ENCODE results near the gene POU6F2.
A peak's percentile ranks its signal among the peaks of the same experiment; 100 is the strongest.
"Not testable (repeated sequence)": the region's sequence is repeated elsewhere in the genome, so short reads cannot be mapped to it uniquely, and the experiment has no call there.

POU6F2 gene, protein sequence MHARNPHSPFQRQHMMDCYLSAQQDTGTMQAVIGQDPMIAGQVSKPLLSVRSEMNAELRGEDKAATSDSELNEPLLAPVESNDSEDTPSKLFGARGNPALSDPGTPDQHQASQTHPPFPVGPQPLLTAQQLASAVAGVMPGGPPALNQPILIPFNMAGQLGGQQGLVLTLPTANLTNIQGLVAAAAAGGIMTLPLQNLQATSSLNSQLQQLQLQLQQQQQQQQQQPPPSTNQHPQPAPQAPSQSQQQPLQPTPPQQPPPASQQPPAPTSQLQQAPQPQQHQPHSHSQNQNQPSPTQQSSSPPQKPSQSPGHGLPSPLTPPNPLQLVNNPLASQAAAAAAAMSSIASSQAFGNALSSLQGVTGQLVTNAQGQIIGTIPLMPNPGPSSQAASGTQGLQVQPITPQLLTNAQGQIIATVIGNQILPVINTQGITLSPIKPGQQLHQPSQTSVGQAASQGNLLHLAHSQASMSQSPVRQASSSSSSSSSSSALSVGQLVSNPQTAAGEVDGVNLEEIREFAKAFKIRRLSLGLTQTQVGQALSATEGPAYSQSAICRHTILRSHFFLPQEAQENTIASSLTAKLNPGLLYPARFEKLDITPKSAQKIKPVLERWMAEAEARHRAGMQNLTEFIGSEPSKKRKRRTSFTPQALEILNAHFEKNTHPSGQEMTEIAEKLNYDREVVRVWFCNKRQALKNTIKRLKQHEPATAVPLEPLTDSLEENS

DNA sequence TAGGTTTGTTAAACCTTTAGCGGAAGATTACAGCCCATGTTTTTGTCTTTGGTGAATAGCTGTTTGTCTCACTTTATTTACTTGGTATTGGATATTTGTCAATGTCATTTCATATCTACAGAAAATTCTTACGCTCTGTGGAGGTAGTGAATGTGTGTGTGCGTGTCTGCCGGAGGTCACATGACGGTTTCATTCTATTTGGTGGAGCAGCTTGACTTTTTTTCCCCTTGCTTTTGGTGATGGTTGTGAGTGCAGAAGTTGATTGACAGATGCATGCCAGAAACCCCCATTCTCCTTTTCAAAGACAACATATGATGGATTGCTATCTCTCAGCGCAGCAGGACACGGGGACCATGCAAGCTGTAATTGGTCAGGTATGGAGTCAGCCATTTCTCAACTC is at the start of gene POU6F2:
Gene POU6F2 (plus strand): TSS at position 225 of the 400 bp plus-strand sequence. CDS start 45 bp downstream, at position 270.
- DNase-seq (ENCODE audit: low read depth), result no peak

DNA sequence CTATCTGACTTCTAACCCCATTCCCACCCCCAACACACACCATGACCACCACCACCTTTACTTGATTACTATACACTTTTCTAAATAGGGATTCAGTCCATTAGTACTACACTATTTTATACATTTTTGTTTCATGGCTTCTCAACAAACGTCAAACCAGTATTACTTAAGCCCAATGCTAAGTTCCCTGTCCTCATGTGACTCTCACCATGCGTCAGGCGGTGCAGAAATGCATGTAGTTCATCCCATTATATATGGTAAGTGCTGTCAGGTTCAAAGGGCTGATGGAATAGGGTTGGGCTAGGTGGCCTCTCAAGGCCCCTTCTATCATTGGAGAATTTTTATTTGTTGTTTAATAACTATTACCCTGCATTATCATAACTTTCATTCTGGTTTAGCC is 49.2 kb upstream of the POU6F2 start:
- DNase-seq (ENCODE audit: low read depth), result no peak

DNA sequence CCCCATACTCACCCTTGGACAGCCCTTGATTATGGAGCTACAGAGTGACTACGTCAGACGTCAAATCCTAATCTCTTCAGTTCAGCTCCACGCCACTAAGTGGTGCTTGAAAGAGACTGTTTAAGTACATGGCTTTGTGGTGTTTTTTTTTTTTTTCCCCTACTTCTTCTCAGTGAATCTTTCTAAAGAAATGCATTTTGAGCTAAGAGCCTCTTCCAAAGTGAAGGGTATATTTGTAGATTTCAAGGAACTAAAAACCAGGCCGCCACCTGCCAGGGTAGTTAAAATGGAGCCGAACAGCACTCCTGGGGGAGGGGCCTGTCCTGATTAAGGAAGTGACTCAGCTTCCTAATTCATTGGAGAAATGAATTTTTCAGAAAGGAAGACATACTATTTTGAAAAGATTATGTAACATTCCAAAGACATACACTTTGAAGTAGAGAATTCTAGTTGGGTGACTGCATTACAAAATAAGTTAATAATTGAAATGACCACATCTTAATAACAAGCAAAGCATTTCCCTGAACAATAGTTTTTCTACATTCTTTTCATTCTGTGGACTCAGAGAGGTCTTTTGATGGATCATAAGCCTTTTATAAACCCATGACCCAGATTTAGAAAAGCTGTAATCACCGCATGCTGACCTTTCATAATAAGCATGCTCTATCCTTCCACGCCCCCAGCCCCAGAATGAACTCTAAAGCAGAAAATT is 48.1 kb upstream of the POU6F2 start:
- no peak for DNase-seq (ENCODE audit: low read depth)

DNA sequence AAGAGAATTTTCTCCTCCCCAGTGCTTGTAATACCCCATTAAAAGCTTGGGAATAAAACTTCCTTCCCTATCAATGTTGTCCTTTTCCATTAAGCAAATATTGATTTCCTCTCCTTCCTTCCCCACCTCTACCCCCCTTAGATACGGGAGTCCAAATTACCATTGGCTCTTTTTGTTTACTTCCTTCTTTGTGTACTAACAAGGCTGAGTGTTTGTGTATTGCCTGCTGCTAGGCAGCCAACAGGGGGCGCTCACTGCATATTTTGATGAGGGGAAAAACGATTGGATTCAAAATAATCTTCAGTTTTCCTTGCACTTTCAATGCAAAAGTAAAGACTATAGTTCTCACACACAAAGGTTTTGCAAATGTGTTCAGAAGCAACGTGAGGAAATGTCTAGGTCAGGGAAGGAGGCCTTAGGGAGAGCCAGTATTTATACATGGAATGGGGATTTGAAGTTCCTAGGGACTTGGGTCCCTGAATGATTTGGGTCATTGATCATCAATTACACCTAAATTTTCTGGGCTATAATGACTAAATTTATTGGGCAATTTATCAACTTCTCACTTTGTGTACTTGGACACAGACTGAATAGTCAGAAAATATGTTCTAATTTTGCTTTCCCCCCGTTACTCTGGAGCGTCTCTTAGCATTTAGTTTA is 45.1 kb upstream of the POU6F2 start:
- peak; percentile 36 for DNase-seq (ENCODE audit: low read depth)

DNA sequence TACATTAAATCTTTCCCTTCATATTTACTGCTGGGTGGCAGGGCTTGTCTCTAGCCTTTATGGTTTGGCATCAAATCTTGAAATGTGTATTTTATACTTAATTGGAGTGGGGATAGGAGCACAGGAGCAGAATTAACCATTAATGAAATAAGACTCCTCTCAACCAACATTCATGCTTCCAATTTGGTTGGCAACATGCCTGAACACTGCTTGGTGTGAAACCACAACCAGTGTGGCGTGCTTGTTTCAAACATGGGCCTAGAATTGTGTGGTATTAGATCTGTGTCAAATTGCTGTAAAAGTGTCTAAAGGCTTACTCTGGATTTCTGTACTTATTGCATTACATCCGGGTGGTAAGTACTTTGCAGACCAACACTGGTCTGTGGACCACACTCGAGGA is 43.7 kb upstream of the POU6F2 start:
- DNase-seq (ENCODE audit: low read depth), result no peak

DNA sequence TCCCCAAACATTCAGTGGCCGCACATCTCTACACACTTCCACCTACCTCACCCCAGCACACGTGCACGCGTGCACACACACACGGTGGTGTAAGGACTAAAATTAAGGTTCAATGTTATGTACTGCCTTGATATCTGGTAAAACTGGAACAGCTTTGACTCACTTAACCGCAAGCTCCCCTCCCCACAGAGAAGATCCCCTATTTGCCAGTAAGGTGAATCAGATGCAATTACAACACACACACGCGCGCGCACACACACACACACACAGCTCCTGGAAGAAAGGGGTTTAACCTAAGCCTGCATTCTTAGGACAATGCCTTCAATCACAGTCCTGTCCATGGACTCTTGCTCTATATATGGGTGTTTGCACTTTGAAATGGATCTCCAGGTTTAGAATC is 43.2 kb upstream of the POU6F2 start:
- no peak for DNase-seq (ENCODE audit: low read depth)

DNA sequence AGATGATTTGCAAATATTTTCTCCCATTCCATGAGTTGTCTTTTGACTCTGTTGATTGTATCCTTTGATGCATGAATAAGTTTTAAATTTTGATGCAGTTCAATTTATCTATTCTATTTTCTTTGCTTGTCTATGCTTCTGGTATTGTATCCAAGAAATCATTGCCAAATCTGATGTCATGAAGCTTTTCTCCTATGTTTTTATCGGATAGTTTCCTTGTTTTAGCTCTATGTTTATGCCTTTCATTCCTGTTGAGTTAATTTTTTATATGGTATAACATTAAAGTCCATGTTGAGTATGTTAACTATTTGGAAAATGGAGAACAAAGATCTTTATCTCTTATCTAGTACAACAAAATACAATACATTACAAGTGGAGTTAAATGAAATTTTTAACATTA is 41.1 kb upstream of the POU6F2 start:
- DNase-seq (ENCODE audit: low read depth), result no peak

DNA sequence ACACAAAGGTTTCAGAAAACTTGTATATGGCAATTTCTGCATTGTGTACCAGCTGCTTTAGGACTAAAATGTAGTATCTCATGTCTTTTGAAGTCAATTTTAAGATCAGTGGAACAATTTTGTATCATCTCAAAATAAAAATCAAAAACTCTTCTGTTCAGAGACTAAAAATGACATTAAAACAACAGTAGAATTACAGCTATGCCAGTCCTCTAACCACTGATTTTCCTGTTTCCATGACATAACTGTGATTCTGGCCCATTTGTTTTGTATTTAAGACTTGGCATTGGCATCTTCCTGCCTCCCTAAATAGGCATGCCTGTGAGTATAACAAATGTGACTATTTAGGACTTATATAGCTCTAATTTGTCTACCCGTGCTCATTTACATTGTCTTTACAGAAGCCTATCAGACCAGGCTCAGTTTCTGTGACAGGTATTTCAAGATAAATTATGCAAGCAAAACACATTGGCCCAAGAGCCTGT is 39.7 kb upstream of the POU6F2 start:
- no peak for DNase-seq (ENCODE audit: low read depth)

DNA sequence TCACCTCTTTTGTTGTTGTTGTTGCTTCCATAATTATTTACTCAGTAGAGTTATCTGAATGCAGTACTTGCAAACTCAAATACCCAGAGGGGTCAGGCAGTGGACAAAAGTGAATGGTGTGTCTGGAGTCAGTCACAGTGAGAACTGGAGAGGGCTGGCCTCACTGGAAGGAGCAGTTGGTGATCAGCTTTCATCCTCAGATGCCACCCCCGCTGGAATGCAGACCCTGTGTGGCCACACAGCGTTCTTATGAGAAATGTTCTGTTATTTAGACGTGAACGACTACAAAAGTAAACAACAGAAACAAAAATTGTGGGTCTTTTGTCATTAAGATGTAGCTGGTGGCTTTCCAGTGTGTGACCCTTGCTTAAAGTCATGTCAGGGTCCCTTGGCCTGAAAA is 39.1 kb upstream of the POU6F2 start:
- DNase-seq (ENCODE audit: low read depth), result no peak

DNA sequence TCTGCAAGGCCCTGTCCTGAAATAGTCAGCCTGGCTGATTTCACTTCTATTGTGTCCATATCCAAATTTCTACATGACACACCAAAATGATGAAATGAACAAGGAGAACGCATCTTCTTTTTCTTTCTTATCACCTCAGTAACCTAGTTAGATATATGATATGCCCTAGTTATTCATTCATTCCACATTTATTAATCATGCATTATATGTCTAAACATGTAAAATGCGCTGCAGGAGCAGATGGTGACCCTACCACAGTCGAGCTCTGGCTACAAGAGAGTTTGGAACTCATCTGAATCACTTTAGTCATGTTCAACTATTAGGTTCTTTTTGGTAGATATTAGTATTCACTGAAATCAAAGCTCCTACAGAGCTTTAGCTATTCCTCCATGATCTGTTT is 36.9 kb upstream of the POU6F2 start:
- DNase-seq (ENCODE audit: low read depth), result no peak

DNA sequence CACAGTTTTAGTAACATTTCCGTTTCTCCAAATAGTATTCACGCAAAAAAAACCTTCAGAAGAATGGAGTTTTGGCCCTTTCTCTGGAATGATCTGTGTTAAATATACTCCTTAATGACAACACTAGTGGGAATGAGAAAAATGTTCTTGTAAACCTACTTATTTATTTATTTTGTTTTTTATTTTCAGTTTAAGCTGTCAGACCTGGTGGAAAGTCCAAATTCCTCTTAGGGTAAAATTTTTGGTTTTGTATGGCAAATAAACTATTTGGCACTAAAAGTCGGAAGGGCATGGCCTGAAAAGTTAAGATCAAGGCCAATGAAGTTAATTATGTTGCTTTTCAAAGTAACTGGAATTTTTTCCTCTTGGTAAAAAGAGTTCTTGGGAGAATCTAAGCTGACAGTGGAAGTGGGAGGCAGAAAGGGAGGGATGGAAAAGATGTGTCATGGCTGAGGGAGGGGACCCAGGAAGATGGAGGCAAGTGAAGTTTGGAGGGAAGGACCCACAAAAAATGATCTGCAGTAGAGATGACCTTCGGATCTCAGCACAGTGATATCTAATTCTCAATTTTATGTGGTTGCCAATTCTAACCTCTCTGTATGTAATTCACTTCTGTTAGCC is 35.2 kb upstream of the POU6F2 start:
- DNase-seq (ENCODE audit: low read depth), result no peak

DNA sequence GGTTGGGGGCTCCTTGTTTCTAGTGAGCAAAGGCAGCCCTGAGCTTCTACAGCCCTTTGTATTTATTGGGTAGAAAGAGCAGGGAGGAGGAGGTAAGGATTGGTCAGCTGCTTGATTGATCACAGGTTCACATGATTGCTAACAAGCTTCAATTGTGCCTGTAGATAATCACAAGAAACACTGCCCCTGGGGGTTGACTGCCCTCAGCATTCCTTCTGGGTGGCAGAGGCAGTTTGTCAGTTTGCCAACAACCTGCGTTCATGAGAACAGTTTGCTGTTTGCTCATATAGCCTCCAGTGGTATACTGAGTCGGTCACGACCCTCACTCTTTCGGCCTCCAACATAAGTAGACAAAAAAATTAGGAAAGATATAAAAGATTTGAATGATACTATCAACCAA is 30.2 kb upstream of the POU6F2 start:
- DNase-seq (ENCODE audit: low read depth), result not testable (repeated sequence)

DNA sequence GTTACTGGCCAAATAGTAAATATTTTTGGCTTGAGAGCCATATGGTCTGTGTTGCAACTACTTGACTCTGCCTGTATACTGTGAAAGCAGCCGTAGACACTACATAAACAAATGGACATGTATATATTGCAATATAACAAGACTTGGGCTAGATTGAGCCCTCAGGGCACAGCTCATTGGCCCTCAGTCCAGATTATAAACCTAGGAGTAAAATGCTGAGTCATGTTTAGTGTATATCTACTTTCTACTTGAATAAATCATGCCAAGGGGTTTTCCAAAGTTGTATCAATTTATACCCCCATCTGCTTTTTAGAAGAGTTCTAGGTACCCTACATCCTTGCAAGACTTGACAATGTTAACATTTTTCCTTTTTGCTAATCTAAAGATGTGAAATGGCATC is 27.4 kb upstream of the POU6F2 start:
- DNase-seq (ENCODE audit: low read depth), result no peak

DNA sequence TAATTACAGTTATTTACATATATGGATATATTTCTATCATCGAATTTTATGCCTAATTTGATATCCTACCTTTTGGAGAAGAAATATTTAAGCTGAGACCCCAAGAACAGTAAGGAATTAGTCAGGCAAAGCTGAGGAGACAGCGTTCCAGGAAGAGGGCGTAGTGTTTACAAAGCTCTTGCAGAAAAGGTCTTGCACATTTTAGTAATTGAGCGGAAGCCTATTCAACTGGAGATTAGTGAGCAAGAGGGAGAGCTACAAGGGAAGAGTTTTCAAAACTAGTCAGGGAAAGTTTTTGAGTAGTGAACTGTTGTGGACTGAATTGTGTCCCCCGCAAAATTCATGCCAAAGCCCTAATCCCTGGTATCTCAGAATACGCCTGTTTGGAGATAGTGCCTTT is 26.5 kb upstream of the POU6F2 start:
- DNase-seq (ENCODE audit: low read depth), result no peak

DNA sequence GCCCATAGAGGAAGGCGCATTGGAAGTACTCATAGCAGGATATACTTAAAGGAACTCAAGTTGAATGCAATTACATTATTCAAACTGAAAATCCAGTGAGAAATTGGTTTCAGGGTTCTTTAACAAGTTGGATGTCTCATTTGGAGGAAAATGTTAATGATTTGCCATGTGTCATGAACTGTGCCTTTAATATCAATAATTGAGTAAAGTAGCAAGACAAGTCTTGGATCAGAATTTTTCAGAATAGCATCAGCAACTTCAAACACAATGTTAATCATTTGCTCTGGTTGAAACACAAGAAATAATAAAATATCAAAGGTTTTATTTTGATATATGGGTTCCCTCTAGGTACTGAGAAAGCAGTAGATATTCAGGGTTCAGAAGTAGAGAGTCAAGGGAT is 24.5 kb upstream of the POU6F2 start:
- no peak for DNase-seq (ENCODE audit: low read depth)

DNA sequence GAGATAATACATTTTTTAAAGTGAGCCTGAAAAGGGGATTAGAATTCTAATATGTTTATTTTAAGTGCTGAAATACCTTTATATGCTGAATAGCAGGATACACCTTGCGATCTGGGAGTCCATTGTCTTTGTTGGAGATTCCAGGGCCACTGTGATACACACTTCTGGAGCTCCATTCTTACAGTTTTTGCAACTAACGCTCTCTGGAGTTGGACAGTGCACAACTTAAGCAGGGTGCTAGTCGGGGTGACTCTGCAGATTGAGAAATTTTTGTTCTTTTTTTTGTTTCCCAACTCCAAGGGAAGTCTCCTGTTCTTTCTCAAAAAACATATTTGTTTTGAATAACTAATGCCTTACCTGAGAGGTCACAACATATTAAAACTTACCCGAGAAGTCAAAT is 23.7 kb upstream of the POU6F2 start:
- DNase-seq (ENCODE audit: low read depth), result no peak

DNA sequence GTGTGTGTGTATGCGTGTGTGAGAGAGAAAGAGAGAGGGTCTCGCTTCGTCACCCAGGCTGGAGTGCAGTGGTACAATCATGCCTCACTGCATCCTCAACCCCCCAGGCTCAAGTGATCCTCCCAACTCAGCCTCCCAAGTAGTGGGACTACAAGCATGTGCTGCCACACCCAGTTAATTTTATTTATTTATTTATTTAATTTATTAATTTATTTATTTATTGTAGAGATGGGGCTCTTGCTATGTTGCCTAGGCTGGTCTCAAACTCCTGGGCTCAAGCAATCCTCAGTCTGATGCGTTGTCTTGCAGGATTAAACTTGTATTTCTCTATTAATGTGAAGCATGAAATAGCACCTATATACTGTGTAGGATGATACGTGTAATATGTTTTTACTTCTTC is 21.8 kb upstream of the POU6F2 start:
- no peak for DNase-seq (ENCODE audit: low read depth)

DNA sequence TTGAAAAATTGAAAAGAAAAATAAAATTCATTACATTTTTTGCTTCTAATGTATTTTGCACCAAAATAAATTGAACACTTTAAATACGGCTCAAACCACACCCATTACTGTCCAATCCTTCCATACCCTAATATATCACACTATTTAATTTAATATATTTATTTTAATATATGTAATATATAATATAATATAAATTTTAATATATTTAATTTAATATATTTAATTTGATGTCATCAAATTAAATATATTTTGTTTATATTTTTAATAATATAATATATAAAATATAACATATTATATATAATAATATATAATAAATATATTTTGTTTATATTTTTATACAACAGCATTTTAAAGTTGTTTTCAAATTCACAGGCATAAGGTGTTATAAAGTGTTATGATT is 15.7 kb upstream of the POU6F2 start:
- DNase-seq (ENCODE audit: low read depth), result no peak

DNA sequence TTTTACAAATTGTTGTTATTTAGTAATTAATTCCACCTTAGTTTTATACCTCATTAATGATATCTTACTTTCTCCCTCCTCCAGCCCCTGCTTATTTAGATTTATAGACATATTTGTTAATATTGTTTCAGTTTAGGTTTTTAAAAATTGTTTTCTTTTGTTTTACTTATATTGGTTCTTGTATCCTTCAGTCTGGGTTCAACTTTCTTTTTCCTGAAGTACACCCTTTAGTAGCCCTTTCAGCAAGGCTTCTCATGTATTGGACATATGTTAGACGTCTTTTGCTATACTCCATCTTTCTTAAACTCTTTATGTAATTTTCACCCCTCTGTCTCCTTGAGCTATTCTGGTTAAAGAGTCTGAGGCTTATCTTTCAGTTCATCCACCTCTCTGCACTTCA is 12.8 kb upstream of the POU6F2 start:
- no peak for DNase-seq (ENCODE audit: low read depth)

DNA sequence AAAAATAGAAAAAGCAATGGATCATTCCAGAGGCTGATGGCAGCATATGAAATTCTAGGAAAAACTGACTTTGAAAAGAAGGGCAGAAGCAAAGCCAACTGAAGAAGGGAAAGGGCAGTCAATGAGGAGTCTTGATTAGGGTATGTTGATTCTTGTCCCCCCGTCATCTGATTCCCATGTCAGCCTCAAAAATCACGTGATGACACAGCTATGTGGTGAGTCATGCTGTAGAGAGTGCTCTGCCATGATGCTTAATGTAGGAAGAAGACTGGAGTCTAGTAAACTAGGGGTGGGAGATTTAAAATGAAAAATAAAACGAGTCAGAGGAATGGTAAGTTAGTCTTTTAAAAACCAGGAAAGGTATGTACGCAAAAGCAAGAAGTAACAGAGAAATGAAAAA is 3.9 kb upstream of the POU6F2 start:
- no peak for DNase-seq (ENCODE audit: low read depth)

DNA sequence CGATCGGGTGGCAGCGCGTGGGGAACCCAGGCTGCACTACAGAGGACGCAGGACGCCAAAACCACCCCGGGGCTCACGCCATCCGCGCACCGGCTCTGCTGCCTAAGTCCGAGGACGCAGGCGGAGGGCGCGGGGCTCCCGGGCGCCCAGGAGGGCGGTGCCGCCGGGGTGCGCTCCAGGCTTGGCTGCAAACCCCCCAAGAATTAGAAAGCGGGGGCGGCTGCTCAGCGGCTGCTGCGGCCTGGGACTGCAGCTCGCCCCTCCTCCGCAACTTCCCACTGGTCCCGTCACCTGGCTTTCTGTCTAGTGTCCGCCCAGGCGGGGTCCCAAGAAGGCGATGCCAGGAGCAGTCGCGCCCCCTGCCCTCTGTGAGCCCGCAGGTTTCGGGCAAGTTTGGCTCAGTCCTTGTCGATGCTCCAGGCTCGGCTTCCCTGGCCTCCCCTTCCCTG is 1.7 kb upstream of the POU6F2 start:
- no peak for DNase-seq (ENCODE audit: low read depth)

DNA sequence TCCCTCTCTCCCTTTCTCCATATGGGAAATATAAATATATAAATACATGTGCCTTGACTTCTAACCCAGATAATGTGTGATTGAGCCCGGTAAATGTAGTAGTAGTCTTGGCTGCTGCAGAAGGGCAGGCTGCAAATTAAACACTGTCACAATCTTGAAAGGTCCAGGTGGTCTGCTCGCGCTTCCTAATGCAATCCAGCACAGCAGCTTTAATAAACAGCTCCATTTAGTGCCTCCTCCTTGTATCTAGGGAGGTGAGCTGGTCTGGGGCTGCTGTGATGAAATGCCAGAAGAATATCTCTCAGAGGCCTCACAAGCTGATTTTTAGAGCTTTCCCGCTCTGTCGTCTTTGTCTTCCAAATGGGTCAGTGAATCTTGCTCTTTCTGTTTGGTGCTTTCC is 782 bp downstream of the POU6F2 start:
- no peak for DNase-seq (ENCODE audit: low read depth)
